ENCODE measurements around the gene LUC7L3.
"Not testable (repeated sequence)": the region's sequence is repeated elsewhere in the genome, so short reads cannot be mapped to it uniquely, and the experiment has no call there.

Gene LUC7L3

GRCh38 chr17:50799582-50799981, 80.2 kb downstream of the LUC7L3 start:
- no peaks in the 10 kb centered on the region for H3K36me3 Mint-ChIP-seq (ENCODE audit: low read depth)
- H3K4me3 Mint-ChIP-seq, result no peak overlapping the region
- H3K9me3 Mint-ChIP-seq, result no peaks in the 10 kb centered on the region
- no peak overlapping the region for H3K27ac Mint-ChIP-seq
- TF ChIP-seq CTCF (IDR thresholded peaks at IDR 0.05; ENCODE audit: unreplicated experiment in 3 of 3), result no peak
- H3K4me1 Mint-ChIP-seq, result peaks cover 27% of the 10 kb centered on the region
- peaks cover 4% of the 10 kb centered on the region for H3K27me3 Mint-ChIP-seq (ENCODE audit: low read depth)

- Mint-ChIP-seq H3K4me1 (peaks cover 26% of the 10 kb centered on the region), H3K27ac (peak overlapping the region in 1 of 3 experiments; percentile 57), H3K4me3 (no peak overlapping the region), H3K36me3 (ENCODE audit: low read depth) (no peaks in the 10 kb centered on the region), H3K9me3 (no peaks in the 10 kb centered on the region), H3K27me3 (ENCODE audit: low read depth) (peaks cover 4% of the 10 kb centered on the region)
- no peak for TF ChIP-seq CTCF (IDR thresholded peaks at IDR 0.05; ENCODE audit: unreplicated experiment in 3 of 3)
Measured at GRCh38 chr17:50800196-50800700, 80.8 kb downstream of the LUC7L3 start.

- peaks cover 3% of the 10 kb centered on the region for H3K27me3 Mint-ChIP-seq (ENCODE audit: low read depth)
- H3K36me3 Mint-ChIP-seq (ENCODE audit: low read depth), result no peaks in the 10 kb centered on the region
- no peak for TF ChIP-seq CTCF (IDR thresholded peaks at IDR 0.05; ENCODE audit: unreplicated experiment in 3 of 3)
Measured at GRCh38 chr17:50802609-50803571, 83.5 kb downstream of the LUC7L3 start.

GRCh38 chr17:50803676-50804075, 84.3 kb downstream of the LUC7L3 start:
- TF ChIP-seq CTCF (IDR thresholded peaks at IDR 0.05; ENCODE audit: unreplicated experiment in 3 of 3), result no peak
- Mint-ChIP-seq H3K27ac (peak overlapping the region in 2 of 3 experiments; percentile 43 to 47), H3K36me3 (ENCODE audit: low read depth) (no peaks in the 10 kb centered on the region), H3K9me3 (no peaks in the 10 kb centered on the region), H3K27me3 (ENCODE audit: low read depth) (no peaks in the 10 kb centered on the region), H3K4me3 (no peak overlapping the region), H3K4me1 (peaks cover 14% of the 10 kb centered on the region)

More at GRCh38 chr17:50802609-50803571, 83.5 kb downstream of the LUC7L3 start:
- no peaks in the 10 kb centered on the region for H3K9me3 Mint-ChIP-seq
- H3K4me3 Mint-ChIP-seq, result no peak overlapping the region
- peaks cover 15% of the 10 kb centered on the region for H3K4me1 Mint-ChIP-seq
- peak overlapping the region; percentile 14 to 52 (median 51) for H3K27ac Mint-ChIP-seq

- H3K9me3 Mint-ChIP-seq; H3K36me3 Mint-ChIP-seq (ENCODE audit: low read depth); H3K4me3 Mint-ChIP-seq; H3K27me3 Mint-ChIP-seq (ENCODE audit: low read depth); H3K4me1 Mint-ChIP-seq: not testable (repeated sequence)
- H3K27ac Mint-ChIP-seq, result peak overlapping the region in 1 of 3 experiments; percentile 51
Measured at GRCh38 chr17:50804749-50805475, 85.5 kb downstream of the LUC7L3 start.

GRCh38 chr17:50805486-50805885, 86.1 kb downstream of the LUC7L3 start:
- H3K4me1 Mint-ChIP-seq, result peaks cover 6% of the 10 kb centered on the region
- TF ChIP-seq CTCF (IDR thresholded peaks at IDR 0.05; ENCODE audit: unreplicated experiment in 3 of 3), result no peak
- H3K9me3 Mint-ChIP-seq, result no peaks in the 10 kb centered on the region
- H3K27ac Mint-ChIP-seq, result no peak overlapping the region
- H3K27me3 Mint-ChIP-seq (ENCODE audit: low read depth), result no peaks in the 10 kb centered on the region
- no peaks in the 10 kb centered on the region for H3K36me3 Mint-ChIP-seq (ENCODE audit: low read depth)
- no peak overlapping the region for H3K4me3 Mint-ChIP-seq

Measured in nephron (organoid).